Activated CD8-positive, alpha-beta T cell treated with anti-CD3 and anti-CD28 coated beads for 36 hours (primary cell): ENCODE results near the gene FRMD4A. TPM values are rescaled to one million over a fixed set of nuclear protein-coding genes. Genes with fewer than 3 reads are reported as not detected.

Source experiments
- ATAC-seq: fragments of 200-7000 bp; cut with Tn5 transposase; one replicate; pipeline ENCODE4 v1.10.0; 2021; ENCODE audit warnings: mild to moderate bottlenecking, moderate library complexity
- CTCF ChIA-PET: fragments of 350-600 bp; sonication (Branson Sonifier 250); formaldehyde crosslinking; loops from one replicate; lab custom pipeline; 2021; ENCODE audit warnings: antibody characterized with exemption; lab: Charles Lee
- POLR2A ChIA-PET: fragments of 350-600 bp; sonication (Branson Sonifier 250); formaldehyde crosslinking; loops from one replicate; lab custom pipeline; 2021; ENCODE audit warnings: antibody characterized with exemption; lab: Charles Lee
- DNase-seq: peaks from one replicate; pipeline ENCODE4 v3.0.0-alpha.2; 2020
- H3K27ac Mint-ChIP-seq: one replicate; pipeline ENCODE4 v1.8.0; 2021; ENCODE audit warnings: mild to moderate bottlenecking, mixed read lengths
- H3K27me3 Mint-ChIP-seq: one replicate; pipeline ENCODE4 v1.8.0; 2021; ENCODE audit warnings: mixed read lengths
- H3K36me3 Mint-ChIP-seq: one replicate; pipeline ENCODE4 v1.8.0; 2021; ENCODE audit warnings: low read depth, mixed read lengths
- H3K4me1 Mint-ChIP-seq: one replicate; pipeline ENCODE4 v1.8.0; 2021; ENCODE audit warnings: low read depth, mixed read lengths
- H3K4me3 Mint-ChIP-seq: one replicate; pipeline ENCODE4 v1.8.0; 2021; ENCODE audit warnings: mild to moderate bottlenecking, moderate library complexity, mixed read lengths
- H3K9me3 Mint-ChIP-seq: one replicate; pipeline ENCODE4 v1.8.0; 2021; ENCODE audit warnings: mixed read lengths
- intact Hi-C: fragments of 100-400 bp; cut with micrococcal nuclease; formaldehyde crosslinking; loops from one replicate; pipeline ENCODE4 v1.10.0; 2022
- total RNA-seq, 2 experiments: library from RNA; stranded (reverse); gene quantifications; one replicate each; pipeline ENCODE4 v1.2.3, GENCODE V29; 2021
- TF ChIP-seq, protein P1 (sequence below): fragments of 200-600 bp; IDR thresholded peaks from one replicate; pipeline ENCODE4 v1.8.0; 2022; ENCODE audit warnings: antibody characterized with exemption, mild to moderate bottlenecking

FRMD4A gene
- total RNA-seq, 2 experiments from 2014 or later, result 2.1 to 2.8 TPM

DNA sequence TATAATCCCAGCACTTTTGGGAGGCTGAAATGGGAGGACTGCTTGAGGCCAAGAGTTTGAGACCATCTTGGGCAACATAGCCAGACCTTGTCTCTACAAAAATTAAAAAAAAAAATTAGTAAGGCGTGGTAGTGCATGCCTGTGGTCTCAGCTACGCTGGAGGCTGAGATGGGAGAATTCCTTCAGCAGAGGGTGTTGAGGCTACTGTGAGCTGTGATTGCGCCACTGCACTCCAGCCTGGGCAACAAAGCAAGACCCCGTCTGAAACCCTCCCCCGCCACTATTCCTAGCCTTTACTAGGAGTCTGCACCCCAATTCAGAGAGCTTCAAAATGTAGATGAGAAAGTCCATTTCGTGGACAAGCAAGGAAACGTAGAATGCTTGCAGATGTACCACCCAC lies 648.8 kb downstream of the FRMD4A start:
- Mint-ChIP-seq H3K36me3 (no peaks in the 10 kb centered on the region), H3K4me1 (no peaks in the 10 kb centered on the region), H3K9me3 (no peaks in the 10 kb centered on the region), H3K4me3 (no peak overlapping the region), H3K27ac (no peak overlapping the region), H3K27me3 (peaks cover 9% of the 10 kb centered on the region)
- CTCF ChIA-PET, result no interaction called here
- DNase-seq, result no peak
- intact Hi-C loops, result no loop called here
- ATAC-seq, result no peak
- TF ChIP-seq, protein P1, sequence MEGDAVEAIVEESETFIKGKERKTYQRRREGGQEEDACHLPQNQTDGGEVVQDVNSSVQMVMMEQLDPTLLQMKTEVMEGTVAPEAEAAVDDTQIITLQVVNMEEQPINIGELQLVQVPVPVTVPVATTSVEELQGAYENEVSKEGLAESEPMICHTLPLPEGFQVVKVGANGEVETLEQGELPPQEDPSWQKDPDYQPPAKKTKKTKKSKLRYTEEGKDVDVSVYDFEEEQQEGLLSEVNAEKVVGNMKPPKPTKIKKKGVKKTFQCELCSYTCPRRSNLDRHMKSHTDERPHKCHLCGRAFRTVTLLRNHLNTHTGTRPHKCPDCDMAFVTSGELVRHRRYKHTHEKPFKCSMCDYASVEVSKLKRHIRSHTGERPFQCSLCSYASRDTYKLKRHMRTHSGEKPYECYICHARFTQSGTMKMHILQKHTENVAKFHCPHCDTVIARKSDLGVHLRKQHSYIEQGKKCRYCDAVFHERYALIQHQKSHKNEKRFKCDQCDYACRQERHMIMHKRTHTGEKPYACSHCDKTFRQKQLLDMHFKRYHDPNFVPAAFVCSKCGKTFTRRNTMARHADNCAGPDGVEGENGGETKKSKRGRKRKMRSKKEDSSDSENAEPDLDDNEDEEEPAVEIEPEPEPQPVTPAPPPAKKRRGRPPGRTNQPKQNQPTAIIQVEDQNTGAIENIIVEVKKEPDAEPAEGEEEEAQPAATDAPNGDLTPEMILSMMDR, result no peak
- POLR2A ChIA-PET, result no interaction called here

DNA sequence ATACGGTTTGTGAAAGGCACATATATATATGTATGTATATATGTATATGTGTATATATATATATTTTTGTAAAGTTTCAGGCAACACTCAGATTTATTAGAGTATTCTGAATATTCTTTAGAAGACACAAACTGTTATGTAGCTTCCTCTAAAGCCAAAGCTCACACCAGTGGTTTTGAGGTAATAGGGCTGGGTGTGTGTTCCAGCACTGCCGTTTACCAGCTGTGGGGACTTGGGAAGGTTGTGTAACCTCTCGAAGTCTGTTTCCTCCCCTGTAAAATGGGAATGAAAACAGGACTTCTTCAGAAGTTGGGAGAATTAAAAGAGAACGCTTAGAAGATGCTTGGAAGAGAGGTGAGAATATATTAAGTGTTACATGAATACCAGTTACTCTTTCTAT lies 649.2 kb downstream of the FRMD4A start:
- TF ChIP-seq, protein P1, result no peak
- Mint-ChIP-seq H3K27ac (no peak overlapping the region), H3K4me3 (no peak overlapping the region), H3K36me3 (no peaks in the 10 kb centered on the region), H3K27me3 (peaks cover 9% of the 10 kb centered on the region), H3K9me3 (no peaks in the 10 kb centered on the region), H3K4me1 (no peaks in the 10 kb centered on the region)
- intact Hi-C loops, result no loop called here
- ChIA-PET POLR2A (no interaction called here), CTCF (no interaction called here)
- ATAC-seq (no peak), DNase-seq (no peak)

DNA sequence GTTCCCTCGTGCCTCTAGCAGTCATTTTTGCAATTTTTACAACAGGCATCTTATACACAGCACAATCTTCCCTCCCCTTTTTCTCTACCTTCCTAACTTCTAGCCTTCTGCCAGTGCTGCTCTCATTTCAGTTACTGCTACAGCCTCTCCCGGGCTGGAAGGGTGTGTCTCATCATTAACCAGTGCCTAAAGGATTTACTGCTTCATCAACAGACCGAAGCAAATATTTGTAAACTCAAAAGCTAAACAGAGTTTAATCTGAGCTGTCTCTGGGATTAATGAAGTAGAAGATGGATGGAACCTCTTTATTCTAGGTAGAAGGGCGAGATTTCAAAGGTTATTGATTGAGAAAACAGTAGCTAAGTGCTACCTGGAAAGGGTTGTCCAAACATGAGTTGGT lies 649.6 kb downstream of the FRMD4A start:
- no peaks in the 10 kb centered on the region for H3K9me3 Mint-ChIP-seq
- no peak for DNase-seq
- ChIA-PET POLR2A (no interaction called here), CTCF (no interaction called here)
- H3K27me3 Mint-ChIP-seq, result peaks cover 9% of the 10 kb centered on the region
- intact Hi-C loops, result no loop called here
- TF ChIP-seq, protein P1, result no peak
- ATAC-seq, result no peak
- no peak overlapping the region for H3K27ac Mint-ChIP-seq
- H3K4me3 Mint-ChIP-seq, result no peak overlapping the region
- no peaks in the 10 kb centered on the region for H3K4me1 Mint-ChIP-seq
- H3K36me3 Mint-ChIP-seq, result no peaks in the 10 kb centered on the region

DNA sequence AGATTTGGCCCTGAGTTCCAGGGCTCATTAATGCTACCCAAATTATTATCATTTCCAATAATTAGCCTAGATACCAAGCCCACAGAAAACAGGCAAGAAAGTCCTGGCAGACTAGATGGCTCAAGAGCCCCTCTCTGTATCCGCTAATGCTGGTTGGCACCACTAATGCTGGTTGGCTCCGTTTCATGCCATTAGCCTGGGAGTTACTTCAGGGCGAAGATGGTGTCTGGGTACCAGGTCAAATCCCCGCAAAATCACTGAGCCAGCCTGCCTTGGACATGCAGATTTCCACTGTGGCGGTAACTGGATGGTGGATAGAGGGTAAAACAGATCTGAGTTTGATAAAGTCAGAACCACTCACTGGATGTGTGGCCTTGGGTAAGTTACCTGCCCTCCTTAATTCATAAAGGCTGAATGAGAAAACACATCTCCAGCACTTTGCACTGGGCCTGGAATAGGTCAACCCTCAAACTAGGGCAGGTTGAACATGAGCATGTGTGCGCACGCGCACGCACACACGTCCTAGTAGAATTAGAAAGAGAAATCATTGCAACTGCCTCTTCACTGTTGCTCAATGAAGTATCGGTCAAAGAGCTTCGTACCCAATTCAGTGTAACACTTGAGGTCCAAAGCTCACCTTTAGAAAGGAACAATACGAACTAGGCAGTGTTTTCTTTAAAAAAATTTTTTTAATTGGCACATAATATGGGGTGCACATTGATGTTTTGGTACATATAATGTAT lies 652.5 kb downstream of the FRMD4A start:
- ATAC-seq, result no peak
- H3K27ac Mint-ChIP-seq, result no peak overlapping the region

More for the DNA sequence above, 652.5 kb downstream of the FRMD4A start:
- TF ChIP-seq, protein P1, result no peak
- ChIA-PET CTCF (interaction anchor here (1.4 kb wide), 1 partner anchor 99 kb away, joined by 3 read pairs; no protein-coding TSS in a partner anchor), POLR2A (no interaction called here)
- no peaks in the 10 kb centered on the region for H3K36me3 Mint-ChIP-seq
- H3K27me3 Mint-ChIP-seq, result peaks cover 9% of the 10 kb centered on the region
- H3K9me3 Mint-ChIP-seq, result no peaks in the 10 kb centered on the region
- intact Hi-C loops, result no loop called here
- H3K4me3 Mint-ChIP-seq, result no peak overlapping the region
- no peak for DNase-seq
- H3K4me1 Mint-ChIP-seq, result no peaks in the 10 kb centered on the region
